B cell (primary cell): ENCODE measurements around the gene PMF1.

ENCODE experiments used
- EZH2 ChIP-seq: IDR thresholded peaks from 2 replicates; pipeline ENCODE4 v1.6.1; 2012; ENCODE audit warnings: borderline replicate concordance, low read depth, mild to moderate bottlenecking, moderate library complexity, low read length; ENCODE audit not compliant: insufficient read depth, poor library complexity, severe bottlenecking
- TF ChIP-seq, protein P1 (sequence below): fragments of 200-600 bp; IDR thresholded peaks from one replicate; pipeline ENCODE4 v1.8.0; 2022; ENCODE audit warnings: antibody characterized with exemption, mild to moderate bottlenecking

DNA sequence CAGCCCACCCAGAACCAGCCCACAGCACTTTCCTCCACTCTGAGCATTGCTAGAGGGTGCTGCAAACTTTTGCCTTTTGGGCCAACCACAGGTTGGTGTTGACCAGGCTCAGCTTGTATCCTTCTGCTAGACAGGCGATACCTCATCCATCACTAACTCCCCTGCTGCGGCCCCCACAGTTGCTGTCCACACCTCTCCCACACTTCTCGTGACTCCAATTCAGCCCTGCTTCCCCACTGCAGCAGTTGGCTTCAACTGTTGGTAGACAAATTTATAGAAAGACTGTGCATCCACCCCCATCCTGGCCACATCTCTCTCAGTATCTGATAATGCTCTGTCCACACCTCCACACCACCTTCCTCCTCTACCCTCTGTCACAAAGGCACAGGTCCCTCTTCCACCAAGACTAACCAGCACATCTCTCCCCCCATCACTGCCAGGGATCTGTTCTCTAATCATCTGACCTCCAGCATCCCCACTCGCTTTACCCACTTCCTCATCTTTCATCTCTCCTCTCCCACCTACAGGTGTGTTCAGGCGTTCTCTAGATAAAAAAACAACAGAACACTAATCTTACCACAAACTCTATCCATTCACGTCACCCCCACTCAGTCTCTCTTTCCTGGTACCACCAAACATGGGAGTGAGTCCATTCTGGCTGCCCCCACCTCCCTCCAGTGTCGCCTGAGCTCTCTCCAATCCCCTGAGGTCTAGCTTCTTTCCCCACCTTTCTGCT is 34.7 kb upstream of the PMF1 start:
- TF ChIP-seq, protein P1, sequence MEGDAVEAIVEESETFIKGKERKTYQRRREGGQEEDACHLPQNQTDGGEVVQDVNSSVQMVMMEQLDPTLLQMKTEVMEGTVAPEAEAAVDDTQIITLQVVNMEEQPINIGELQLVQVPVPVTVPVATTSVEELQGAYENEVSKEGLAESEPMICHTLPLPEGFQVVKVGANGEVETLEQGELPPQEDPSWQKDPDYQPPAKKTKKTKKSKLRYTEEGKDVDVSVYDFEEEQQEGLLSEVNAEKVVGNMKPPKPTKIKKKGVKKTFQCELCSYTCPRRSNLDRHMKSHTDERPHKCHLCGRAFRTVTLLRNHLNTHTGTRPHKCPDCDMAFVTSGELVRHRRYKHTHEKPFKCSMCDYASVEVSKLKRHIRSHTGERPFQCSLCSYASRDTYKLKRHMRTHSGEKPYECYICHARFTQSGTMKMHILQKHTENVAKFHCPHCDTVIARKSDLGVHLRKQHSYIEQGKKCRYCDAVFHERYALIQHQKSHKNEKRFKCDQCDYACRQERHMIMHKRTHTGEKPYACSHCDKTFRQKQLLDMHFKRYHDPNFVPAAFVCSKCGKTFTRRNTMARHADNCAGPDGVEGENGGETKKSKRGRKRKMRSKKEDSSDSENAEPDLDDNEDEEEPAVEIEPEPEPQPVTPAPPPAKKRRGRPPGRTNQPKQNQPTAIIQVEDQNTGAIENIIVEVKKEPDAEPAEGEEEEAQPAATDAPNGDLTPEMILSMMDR, result no peak
- TF ChIP-seq EZH2, result no peak
